ENCODE results near the gene JAKMIP1.
"Not testable (repeated sequence)": the region's sequence is repeated elsewhere in the genome, so short reads cannot be mapped to it uniquely, and the experiment has no call there.

The JAKMIP1 gene

DNA sequence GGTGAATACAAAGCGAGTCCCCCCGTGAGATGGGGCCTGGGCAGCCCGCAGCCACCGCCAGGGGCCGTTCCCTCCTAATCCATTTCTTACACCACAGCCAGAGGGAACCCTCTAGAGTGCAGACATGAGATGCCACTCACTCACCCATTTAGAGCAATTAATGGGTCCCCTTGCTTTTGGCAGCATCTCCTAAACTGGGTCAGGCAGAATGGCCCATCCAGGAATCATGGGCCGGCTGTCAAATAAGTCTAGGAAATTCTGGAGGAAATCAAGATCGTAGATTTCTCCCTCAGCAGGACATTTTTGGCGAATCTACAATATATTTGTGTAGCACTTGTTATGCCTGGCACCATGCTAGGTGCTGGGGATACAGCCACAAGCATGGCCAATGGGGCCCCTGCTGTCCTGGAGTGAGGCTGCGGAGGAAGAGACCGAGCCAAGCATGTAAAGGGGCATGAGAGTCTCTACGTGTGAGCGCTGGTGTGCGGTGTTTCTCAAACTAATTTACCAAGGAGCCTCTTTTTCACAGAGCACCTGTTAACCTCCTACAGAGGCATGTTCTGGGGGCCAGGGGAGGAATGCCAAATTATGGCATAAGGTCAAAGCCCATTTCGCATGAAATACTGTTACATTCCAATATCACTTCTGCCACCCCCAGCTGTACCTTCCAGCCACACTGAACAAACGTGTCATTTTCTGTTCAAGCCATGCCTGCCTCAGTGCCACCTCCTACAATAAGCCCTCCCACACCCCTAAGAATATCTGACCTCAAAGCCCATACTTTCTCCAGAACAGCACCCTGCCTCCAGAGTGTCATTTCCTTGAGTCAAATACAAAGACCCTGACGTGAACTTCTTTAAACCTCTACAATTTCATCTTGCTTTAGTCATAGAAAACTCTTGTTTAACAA lies 28.1 kb upstream of the JAKMIP1 start:
- no peak for DNase-seq

DNA sequence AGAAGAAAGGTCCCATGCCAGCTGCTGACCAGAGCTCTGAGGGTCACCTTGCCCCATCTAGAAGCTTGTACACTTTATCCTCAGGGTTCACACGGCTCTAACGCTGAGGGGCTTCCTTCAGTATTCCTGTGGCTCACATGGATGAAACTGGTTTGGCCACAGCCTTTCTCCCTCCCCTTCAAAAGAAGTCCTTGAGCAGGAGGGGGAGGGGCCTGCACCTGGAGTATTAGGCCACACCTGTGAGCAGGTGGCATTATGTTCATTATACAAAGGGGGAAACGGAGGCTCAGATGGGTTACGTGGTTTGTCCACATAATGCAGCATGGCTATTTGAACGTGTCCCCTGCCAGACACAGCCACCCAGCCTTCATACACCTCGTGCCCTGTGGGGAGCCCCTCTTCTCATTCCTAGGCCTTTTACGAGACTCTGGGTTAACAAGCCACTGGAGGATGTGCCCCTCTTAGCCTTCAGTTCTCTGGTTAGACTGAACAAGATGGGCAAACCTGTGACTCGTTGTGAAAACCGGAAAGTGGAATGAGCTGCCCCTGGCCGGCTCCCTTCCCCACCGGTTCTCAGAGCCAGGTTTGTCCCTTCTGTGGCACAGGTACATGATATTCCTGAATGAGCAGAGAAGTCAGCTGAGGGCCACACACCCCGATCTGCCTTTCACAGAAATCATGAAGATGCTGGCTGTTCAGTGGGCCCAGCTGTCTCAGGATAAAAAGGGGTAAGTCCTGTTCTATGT lies 27.2 kb upstream of the JAKMIP1 start:
- DNase-seq, result no peak

DNA sequence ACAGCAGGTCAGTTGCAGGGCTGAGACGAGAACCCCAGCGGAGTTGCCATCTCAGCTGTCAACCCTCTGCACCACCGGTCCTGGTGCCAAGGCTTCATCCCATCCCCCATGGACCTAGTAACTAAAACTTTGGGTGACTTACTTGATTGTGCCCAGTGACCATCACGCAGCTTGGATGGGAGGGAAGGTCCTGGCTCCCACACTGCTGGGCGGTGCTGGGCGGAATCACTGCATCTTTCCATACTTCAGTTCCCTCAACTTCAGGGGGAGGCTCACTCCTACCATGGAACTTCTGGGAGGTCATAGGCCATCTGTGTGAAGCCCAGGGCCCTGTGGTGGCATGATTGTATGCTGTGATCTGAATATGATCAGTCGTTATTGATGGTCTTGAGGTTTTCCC lies 26.2 kb upstream of the JAKMIP1 start:
- DNase-seq, result no peak

DNA sequence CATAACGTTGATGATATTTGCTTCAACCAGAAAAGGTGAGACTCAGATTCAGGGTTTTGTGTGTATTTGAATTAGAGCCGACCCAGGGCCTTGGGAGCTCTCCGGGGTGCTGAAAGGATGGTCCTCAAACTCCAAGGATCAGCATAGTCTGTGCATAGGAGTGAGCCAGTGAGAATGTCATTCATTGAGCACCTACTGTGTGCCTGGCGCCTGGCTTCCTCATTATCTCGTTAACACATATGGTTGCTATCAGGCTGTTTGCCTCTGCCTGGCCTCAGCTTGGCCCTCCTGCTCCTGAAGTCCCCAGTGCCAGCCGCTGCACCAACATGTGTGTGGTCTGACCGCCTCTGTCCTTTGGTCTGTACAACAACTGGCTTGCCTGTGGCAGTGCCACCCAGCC lies 25.1 kb upstream of the JAKMIP1 start:
- peak; percentile 5 for DNase-seq

DNA sequence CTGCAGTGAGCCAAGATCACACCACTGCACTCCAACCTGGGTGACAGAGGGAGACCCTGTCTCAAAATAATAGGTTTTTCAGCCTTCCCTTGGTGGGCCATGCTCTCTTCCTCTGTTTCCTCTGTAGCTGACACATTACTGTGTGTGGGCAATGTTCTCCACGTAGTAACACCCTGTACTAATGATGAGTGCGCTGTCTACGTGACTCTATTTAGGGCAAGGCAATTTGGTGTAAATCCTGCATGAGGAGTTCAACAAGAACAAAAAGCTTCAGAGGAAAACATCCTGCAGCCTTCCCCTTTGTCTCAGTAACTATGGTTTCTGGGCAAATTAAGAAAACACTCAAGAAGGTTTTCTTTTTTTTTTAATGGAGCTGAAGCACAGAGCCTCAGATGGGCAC lies 24.4 kb upstream of the JAKMIP1 start:
- no peak for DNase-seq

DNA sequence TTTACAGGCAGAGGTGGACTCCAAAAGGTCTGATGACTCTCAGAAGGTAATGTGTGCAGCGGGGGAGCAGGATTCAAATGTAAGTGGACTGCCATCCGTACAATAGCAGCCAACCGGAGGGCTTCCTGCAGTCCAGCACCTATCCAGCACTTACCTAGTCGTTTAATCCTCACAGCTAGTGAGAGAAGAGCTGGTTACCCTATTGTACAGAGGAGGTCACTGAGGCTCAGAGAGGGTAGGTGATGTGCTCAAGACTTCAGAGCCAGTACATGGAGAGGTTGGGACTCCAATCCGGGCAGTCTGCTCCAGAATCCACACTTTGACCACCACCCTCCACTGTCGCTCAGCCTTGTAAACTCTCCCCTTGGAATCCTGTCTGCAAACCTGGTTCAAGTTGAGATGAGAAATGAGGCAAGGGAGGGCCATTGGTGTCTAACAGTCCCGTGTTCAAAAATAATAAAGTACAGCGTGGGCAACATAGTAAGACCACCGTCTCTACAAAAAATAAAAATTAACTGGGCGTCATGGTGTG lies 22.5 kb upstream of the JAKMIP1 start:
- DNase-seq, result no peak

DNA sequence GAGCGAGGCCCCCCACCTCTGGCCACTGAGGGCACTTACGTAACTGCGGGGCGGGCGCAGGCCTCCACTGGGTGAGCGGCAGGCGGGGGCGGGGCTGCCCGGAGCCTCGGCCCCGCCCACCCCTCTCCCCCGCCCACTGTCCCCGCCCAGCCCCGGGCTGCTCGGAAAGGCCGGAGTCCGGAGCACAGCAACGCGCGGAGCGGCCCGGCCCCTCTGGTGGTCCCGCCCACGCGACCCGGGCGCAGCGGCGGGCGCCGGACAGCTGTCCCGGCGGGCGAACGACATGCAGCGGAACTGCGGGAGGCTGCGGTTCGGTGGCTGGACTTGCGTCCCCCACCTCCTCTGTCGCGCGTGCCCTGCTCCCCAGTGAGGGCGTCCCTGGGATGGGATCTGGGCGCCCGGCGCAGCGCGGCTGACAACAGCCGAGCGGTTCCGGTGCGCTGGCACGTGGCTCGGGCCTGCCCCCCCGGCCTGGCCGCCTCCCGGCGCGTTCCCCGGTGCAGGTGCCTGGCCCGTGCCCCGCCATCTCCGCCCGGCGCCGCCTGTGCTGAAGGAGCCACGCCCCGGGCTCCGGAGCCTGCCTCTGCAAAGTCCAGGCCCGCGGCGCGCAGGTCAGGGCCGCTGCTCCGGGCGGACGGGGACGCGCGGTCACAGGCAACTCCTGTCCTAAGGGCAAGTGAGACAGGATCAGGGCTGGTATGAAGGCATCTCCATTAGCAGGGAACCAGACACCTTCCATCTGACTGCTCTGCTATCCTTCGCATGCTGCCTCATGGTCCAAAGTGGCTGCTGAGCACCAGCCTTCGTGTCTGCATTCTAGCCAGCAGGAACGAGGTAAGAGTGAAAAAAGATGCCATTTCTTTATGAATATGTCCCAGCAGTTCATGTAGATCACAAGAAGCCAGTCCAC lies 21.8 kb upstream of the JAKMIP1 start:
- DNase-seq, result no peak

DNA sequence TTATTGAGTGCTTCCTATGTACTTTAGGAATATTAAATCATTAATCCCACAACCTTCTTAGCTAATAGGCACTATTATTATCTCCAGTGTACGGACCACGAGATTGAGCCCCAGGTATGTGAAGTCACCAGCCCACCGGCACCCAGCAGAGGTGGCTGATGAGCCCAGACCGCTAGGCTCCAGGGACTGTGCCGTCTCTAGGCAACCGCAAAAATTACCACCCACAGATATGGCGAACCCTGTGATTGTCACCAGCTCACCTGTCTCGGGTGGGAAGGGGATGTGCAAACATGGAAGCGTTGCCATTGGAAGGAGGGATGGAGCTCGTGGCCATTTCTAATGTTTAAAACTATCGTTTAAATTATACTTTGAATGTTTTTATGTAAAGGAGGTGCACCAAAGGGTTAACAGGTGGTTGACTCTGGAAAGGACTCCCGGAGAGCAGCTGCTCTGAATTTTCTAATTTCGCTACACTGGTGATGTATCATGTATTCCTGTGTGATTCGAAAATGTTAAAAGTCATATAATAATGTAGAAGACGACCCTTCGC lies 21.0 kb upstream of the JAKMIP1 start:
- DNase-seq, result no peak

DNA sequence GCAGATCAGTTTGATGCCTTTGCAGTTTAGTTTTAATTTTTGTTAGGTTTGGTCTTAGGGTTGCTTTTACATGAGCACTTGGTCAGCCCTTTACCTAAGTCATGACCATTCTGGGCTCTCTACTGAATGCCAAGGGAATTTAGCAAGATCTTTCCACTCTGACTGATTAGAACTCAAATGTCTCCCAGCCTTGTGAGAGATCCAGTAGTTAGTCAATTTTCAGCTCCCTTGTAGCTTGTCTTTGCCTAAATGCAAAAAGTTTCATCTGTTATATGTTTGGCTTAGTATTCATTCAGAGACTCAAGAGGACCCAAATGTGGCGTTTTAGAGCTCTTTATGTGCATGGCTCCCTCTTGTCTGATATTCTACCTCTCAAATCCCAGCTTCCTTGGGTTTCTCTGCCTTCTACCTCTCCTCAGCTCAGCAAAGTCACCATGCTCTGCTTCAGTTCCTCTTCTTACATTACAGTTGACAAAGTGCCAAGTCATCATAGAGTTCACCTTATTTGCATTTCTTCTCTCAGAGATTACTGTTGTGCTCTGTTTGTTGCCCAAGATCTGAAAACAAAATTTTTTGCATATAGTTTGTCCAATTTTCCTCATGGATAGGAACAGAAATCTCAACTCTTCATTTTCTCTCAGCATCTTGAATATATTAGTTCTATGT lies 17.5 kb upstream of the JAKMIP1 start:
- no peak for DNase-seq

DNA sequence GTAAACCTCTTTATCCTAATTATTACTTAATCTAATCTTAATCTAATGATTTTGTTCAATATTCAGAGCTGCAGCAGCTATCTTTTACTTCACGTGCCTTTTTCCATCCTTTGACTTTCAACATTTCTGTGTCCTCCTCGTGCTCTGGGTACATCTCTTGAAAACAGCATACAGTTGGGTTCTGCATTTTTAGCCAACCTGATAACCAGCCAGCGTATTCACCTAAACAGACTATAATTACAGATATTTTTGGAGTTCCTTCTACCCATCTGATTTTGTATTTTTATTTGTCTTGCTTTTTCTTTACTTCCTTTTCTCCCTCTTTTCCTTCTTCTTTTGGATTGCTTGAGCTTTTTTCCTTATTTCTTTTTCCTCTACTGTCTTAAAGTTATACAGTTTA lies 16.2 kb upstream of the JAKMIP1 start:
- DNase-seq, result no peak

DNA sequence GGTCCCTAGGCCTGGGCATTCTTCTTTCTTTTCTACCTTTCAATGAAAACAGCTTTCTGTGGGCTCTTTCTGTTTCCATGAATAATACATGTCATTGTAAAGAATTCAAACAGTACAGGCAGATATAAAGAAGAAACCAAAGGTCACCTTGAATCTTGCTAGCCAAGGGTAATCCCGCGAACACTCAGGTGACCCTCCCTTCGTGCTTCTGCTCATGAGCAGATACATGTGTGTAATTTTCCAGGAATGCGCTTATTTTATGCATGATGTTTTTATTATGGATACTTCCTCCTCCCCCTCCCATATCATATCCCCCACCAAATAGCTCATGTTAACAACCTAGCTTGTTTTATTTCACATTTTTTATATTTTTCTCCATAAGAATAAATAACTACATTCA lies 9.6 kb upstream of the JAKMIP1 start:
- DNase-seq, result no peak

DNA sequence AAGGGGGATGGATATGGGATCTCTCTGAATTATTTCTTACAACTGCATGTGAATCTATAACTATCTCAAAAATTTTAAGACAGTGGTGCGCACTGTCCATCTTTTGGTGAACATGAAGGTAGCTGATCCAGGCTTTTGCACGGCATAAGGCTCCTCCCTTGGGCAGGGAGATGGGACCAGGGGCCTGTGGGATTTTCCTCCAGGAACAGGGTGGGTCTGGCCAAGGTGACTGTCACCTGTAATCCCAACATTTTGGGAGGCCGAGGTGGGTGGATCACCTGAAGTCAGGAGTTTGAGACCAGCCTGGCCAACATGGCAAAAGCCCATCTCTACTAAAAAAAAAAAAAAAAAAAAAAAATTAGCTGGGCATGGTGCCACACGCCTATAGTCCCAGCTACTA lies 8.9 kb upstream of the JAKMIP1 start:
- not testable (repeated sequence) for DNase-seq

DNA sequence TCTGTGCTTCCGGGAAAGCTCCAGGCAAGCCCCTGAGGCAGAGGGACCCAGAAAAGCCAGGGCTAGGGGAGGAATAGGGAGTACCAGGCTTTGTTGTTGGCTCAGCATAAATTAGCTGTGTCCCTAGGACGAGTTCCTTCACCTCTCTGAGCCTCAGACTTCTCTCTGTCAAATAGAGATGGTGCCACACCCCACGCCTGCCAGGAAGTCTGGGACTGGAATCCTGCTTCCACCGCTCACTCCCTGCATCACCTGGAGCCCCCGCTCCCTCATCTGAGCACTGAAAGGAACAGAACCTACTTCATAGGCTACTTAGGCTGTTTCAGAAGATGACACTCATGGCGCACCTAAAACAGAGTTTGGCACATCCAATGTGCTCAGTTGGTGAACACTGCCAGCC lies 8.1 kb upstream of the JAKMIP1 start:
- no peak for DNase-seq

DNA sequence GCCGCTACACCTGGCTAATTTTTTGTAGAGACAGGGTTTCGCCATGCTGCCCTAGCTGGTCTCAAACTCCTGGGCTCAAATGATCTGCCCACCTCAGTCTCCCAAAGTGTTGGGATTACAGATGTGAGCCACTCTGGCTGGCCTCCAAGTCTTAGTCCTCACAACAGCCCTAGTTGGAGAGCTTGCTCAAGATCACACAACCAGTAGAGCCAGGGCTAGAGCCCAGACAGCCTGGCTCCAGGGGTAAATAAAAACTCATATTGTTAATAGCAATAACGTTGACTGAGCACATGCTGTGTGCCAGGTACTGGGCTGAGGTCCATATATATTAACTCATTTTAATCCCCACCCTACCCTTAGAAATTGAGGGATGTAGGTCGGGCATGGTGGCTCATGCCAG lies 7.3 kb upstream of the JAKMIP1 start:
- DNase-seq, result no peak

DNA sequence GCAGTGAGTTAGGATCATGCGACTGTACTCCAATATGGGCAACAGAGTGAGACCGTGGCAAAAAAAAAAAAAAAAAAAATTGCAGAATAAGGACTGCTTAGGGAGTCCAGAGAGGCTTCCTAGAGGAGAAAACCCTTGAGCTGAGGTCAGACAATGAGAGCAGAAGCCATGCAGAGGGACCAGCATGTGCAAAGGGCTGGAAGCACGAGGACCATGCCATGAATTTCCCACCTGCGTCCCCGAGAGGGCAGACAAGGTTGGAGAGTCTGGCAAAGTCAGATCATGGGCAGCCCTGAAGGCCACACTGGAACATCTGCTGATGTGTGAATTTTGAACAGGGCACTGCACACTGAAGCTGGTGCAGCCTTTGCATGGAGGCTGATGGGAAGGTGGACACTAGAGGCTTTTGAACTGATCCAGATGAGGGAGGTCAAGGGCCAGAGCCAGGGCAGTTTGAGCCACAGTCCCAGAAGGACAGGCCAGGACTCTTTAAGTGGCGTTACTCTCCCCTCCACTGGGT lies 6.5 kb upstream of the JAKMIP1 start:
- DNase-seq, result no peak

DNA sequence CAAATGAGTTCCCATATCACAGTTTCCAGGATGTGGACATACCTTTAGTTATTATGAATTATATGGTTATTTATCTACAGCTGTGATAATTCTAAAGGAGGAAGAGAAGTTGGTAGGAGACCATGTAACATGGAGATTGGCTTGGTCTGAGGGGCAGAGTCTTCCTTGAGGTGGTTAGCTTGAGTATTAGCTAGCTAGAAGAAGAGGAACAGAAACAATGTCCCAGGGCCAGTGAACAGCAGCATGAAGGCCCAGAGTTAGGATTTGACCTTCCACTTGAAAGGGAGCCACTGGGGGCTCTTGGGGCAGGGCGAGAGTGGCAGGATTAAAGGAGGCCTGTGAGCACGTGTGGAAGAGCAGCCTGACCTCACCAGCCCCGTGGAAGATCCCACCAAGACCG lies 5.6 kb upstream of the JAKMIP1 start:
- no peak for DNase-seq

DNA sequence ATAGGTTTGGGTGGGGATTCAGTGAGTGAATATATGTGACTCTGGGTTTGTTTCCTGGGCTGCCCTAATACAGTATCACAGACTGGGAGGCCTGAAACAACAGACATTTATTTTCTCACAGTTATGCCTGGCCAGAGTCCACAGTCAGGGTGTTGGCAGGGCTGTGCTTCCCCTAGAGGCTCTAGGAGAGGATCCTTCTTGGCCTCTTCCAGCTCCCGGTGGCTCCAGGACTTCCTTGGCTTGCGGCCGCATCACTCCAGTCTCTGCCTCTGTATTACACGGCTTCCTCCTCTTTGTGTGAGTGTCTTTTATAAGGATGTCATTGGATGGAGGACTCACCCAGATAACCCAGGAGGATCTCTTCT lies 5.2 kb upstream of the JAKMIP1 start:
- DNase-seq, result no peak

DNA sequence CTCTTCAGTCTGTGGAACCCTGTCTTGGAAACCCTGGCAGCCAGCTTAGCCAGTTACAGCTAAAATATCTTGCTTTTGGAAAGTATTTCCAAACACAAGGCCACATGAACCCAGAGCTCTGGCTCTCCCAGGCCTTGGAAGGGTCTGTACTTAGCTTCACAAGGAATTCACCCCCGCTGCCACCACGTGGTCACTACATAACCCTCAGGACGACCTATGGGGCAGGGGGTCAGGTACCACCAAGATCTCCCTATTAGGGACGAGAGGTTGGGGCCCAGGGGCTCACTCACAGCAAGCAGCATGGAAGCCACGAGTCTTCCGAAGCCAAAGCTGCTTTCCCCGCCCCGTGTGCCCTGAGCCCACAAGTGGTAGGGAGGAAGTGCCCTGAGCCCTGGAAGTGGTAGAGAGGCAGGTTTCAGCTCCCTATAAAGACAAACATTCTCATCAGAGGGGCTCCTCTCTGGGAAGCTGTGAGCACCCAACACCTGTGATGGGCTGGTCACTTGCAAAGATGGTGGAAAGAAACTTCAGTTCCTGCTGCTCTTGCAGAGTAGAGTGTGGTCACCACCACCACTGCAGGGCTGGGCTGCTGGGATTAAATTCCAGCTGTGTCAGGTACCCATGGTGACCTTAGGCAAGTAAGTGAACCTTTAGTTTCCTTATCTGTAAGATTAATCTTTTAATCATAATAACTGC lies 4.7 kb upstream of the JAKMIP1 start:
- no peak for DNase-seq

DNA sequence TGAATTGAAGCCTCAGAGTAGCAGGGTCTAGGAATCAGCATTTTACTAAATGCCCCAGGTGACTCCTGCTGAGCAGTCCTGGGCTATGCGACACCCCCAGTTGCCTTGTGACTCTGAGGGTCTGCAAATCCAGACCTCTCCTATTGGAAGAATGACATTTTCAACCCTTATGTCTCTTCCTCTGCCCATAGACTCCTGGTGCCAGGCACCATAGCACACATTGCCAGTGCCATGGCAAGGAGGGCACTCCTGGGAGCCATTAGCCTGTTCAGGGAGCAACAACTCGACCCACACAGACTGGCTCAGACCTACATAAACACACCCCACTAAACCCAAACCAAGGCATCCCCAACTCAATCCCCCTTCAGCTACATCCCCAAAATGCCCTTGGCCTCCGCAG lies 3.7 kb upstream of the JAKMIP1 start:
- no peak for DNase-seq

DNA sequence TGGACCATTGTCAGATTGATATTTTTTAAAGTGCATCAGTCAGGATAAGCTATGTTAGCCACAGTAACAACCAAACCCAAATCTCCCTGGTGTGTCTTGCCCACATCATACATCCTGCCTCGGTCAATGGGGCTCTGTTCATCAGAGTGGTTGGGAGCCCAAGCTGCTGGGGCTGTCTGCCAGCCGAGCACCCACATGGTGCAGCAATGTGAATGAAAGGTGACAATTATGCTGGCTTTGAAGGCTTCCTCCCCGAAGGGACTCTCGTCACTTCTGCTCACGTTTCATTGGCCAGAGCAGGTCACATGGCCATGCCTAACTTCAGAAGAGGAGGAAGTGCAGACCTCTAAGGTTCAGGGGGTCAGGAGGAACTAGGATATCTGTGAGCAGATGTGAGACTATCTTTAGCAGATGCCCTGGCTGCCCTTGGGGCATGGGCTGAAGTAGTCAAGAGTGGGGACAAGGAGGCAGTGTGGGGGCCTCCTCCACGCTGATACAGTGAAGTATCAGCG lies 1.3 kb upstream of the JAKMIP1 start:
- no peak for DNase-seq

DNA sequence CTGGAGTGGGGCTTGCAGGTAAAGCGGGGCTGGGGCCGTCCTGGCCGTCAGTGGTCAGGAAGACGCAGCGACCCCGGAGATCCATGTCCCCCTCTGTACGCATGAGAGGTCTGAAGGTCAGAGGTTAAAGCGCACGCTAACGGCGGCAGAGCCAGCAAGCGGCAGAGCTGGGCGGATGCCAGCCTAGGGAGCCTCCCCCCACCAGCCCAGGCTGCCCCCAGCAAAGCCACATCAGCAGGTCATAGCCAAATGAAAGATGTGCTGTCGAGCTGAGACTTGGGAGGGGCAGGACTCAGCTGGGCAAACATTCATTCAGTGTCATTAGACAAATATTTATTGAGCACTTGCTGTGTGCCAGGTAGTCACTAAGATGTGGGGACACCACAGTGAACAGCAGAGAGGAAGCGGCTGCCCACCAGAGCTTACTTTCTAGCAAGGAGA lies 593 bp upstream of the JAKMIP1 start:
- no peak for DNase-seq
